Measurements from ENCODE around the gene TNS3.

The TNS3 gene

DNA sequence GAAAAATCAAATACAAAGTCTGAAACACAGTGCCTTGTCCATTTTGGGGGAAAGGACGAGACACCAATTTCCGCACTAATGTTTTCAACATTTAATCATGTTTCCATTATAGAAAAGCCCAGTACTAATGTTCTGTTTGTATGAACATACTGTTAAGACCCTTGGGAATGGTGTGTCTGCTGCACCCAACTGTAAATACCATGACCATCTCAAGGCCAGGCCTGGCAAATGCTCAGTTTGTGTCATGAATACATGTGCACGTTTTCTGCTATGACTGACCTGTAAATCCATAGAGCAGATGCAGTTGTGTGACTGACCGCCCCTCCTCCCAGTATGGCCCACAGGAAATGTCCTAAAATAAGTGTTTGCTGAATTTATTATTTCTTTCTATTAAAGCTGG, 270.0 kb downstream of the TNS3 start:
- TF ChIP-seq, protein P1, sequence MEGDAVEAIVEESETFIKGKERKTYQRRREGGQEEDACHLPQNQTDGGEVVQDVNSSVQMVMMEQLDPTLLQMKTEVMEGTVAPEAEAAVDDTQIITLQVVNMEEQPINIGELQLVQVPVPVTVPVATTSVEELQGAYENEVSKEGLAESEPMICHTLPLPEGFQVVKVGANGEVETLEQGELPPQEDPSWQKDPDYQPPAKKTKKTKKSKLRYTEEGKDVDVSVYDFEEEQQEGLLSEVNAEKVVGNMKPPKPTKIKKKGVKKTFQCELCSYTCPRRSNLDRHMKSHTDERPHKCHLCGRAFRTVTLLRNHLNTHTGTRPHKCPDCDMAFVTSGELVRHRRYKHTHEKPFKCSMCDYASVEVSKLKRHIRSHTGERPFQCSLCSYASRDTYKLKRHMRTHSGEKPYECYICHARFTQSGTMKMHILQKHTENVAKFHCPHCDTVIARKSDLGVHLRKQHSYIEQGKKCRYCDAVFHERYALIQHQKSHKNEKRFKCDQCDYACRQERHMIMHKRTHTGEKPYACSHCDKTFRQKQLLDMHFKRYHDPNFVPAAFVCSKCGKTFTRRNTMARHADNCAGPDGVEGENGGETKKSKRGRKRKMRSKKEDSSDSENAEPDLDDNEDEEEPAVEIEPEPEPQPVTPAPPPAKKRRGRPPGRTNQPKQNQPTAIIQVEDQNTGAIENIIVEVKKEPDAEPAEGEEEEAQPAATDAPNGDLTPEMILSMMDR (IDR thresholded peaks at IDR 0.05; ENCODE audit: control extremely low read depth, extremely low read depth, low read depth, missing control alignments): no peak
- POLR2A ChIA-PET: no interaction called here
- DNase-seq (ENCODE audit: extremely low spot score): no peak
- CTCF ChIA-PET: interaction anchor here (1.4 kb wide), 1 partner anchor 12 kb away, joined by 3 read pairs; no protein-coding TSS in a partner anchor

DNA sequence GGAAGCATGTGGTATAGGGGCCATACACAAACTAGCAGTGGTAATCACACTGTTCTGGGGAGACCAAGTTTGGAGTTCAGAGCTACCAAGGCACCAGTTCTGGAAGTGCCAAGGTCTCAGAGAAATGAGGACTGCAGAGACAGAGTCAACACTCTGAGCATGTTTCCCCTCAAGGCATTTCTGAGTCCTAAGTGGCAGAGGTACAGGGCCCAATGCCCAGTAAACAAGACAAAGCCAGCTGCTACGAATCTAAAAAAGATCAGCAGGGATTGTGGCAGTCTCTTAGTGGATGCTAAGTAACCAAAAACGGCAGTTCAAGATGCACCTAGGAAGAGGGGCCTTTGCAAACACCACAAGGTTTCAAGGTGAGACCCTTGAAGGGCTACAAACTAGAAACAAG, 271.9 kb downstream of the TNS3 start:
- TF ChIP-seq, protein P1 (IDR thresholded peaks at IDR 0.05; ENCODE audit: control extremely low read depth, extremely low read depth, low read depth, missing control alignments): no peak
- CTCF ChIA-PET: interaction anchor here (0.7 kb wide), 1 partner anchor 16 kb away, joined by 3 read pairs; no protein-coding TSS in a partner anchor

DNA sequence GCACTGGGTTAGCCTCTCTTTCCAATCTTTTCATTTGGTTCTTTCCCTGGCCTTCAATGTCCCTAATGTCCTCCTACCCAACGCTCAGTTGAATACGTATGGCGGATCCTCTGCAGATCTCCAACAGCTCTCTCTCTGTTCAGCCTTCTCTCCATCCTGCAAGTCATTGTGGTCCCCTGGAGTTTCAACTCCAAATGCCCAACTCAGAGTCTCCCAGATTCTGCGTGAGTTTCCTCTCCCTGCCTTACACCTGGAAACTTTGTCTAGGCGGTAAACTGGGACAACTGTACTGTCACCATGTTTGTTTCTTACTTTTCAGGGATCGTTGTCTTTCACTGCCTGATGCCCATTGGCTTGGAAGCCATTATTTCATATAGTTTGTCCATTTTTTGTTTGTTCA, 273.1 kb downstream of the TNS3 start:
- no peak for DNase-seq (ENCODE audit: extremely low spot score)
- TF ChIP-seq, protein P1 (IDR thresholded peaks at IDR 0.05; ENCODE audit: control extremely low read depth, extremely low read depth, low read depth, missing control alignments): no peak
- ChIA-PET POLR2A (no interaction called here), CTCF (no interaction called here)

More for the DNA sequence above, 271.9 kb downstream of the TNS3 start:
- DNase-seq (ENCODE audit: extremely low spot score): no peak
- POLR2A ChIA-PET: no interaction called here

DNA sequence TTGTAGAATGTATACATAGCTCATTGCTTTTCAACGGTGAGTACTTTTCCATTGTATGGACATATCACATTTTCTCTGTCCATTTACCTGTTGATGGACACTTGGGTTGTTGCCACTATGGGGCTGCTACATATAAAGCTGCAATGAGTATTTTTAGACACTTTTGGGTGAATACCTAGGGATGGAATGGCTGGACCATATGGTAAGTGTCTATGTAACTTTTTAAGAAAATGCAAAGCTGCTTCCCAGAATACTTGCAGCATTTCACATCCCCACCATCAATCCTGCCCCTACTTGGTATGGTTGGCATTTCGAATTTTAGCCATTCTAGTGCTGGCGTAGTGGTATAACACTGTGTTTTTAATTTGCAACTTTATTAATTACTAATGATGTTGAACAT, 274.6 kb downstream of the TNS3 start:
- TF ChIP-seq, protein P1 (IDR thresholded peaks at IDR 0.05; ENCODE audit: control extremely low read depth, extremely low read depth, low read depth, missing control alignments): no peak
- no peak for DNase-seq (ENCODE audit: extremely low spot score)
- POLR2A ChIA-PET: no interaction called here
- CTCF ChIA-PET: no interaction called here

DNA sequence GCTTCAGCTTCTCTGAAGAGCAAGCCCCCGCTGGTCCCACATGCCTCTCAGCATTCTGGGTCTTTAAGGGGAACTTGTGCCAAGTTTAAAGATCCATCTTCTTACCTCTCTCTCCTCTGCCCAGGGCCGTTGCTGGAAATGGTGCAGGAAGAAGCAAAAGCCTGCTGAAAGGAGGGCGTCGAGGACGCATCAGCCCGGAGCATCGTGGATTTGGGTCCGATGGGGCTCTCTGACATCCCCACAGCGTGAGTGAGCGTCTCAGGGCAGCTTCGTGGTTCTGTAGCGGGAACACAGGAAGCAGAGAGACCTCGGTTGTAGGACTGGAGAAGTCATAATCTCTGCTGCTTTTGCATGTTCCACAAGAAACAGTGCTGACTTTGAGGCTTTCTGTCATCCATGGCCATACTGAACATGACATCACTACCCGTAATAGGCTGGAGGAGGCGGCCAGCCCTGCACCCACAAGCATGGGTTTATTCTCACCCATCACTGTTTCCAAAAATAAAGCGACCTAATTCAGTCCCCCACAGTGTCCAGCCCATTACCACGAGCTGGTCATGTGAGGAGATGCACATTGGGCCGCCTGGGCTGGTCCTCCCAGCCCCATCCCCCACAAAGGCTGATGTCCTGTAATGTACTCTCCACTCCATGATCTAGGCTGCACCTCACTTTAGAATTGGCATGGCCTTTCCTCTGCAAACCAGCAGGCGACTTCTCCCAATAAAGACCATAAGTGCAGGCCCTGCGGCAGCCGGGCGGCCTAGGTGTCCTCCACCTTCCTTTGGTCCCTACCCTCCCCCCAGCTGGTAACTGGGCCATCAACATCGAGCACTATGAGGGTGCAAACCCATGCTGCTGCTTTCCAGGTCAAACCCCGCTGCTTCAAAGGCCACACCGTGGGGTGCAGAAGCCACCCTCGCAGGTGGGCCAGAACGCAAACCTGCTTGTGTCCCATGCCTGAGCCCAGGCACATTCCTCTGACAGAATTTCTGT, 276.9 kb downstream of the TNS3 start:
- ChIA-PET POLR2A (no interaction called here), CTCF (interaction anchor here (1.0 to 2.0 kb wide), 2 partner anchors 13 to 39 kb away, joined by 3 to 6 read pairs; no protein-coding TSS in a partner anchor)
- DNase-seq (ENCODE audit: extremely low spot score): no peak
- TF ChIP-seq, protein P1 (IDR thresholded peaks at IDR 0.05; ENCODE audit: control extremely low read depth, extremely low read depth, low read depth, missing control alignments): no peak

DNA sequence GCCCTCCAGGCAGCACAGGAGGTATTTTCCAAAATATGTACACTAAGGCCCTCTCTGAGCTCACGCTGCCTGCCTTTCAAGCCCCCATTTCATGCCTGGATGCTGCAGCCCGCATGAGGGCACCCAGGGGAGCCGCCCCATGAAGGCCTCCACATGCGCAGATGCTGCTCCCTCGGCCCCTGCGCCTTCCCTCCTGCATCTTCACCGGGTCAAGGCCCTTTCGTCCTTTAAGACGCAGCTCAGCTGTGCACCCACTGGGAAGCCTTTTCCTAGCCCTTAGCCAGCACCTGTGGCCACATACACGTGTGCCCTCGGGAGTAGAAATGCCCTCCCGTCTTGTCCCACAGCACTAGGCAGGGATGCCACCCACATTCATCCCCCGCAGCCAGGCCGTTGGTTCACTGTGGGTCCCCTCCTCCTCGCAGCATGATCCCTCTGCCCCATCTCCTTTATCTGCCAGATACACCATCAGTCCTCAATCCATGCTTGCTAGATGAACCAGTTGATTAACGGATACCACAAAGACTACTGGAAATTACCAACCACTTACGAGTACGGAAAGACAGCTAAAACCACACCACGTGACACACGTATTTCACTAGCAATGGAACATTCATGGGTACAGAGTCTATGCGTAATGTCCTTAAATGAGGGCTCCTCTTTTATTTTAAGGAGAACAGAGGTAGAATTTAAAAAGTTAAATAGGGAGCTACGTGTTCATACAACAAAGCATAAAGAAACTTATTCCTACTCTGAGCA, 278.0 kb downstream of the TNS3 start:
- ChIA-PET POLR2A (no interaction called here), CTCF (interaction anchor here (1.0 to 2.0 kb wide), 2 partner anchors 14 to 38 kb away, joined by 3 to 6 read pairs; no protein-coding TSS in a partner anchor)
- no peak for DNase-seq (ENCODE audit: extremely low spot score)
- TF ChIP-seq, protein P1 (IDR thresholded peaks at IDR 0.05; ENCODE audit: control extremely low read depth, extremely low read depth, low read depth, missing control alignments): no peak

Measured in GM10248 (cell line).